Right atrium auricular region (tissue), 2 donors: Measurements from ENCODE around the gene JAG2. TPM values are rescaled to one million over a fixed set of nuclear protein-coding genes. Genes with fewer than 3 reads are reported as not detected.
"Not testable (repeated sequence)": the region's sequence is repeated elsewhere in the genome, so short reads cannot be mapped to it uniquely, and the experiment has no call there.

ENCODE experiments used
- DNase-seq: peaks from one replicate; pipeline ENCODE4 v3.0.0-alpha.2; 2019; ENCODE audit warnings: low spot score
- H3K27ac ChIP-seq, 2 donors: fragments of 200-600 bp; sonication (generic); 1 replicate in 1 of 2; 2 replicates in 1 of 2; pipeline ENCODE4 v1.5.1; 2016 to 2019
- H3K27me3 ChIP-seq, 2 donors: fragments of 200-600 bp; sonication (generic); one replicate each; pipeline versions ENCODE4 v1.5.1 to v1.6.0; 2017 to 2019
- H3K36me3 ChIP-seq: fragments of 200-600 bp; sonication (generic); one replicate; pipeline ENCODE4 v1.5.1; 2016
- H3K4me1 ChIP-seq, 2 donors: fragments of 200-600 bp; sonication (generic); one replicate each; pipeline versions ENCODE4 v1.5.1 to v1.6.0; 2017 to 2019
- H3K4me3 ChIP-seq, 2 donors: fragments of 200-600 bp; sonication (generic); 1 replicate in 1 of 2; 2 replicates in 1 of 2; pipeline ENCODE4 v1.5.1; 2017 to 2019; ENCODE audit warnings: mild to moderate bottlenecking in 1 of 2, moderate library complexity in 1 of 2
- H3K9me3 ChIP-seq, 2 donors: fragments of 200-600 bp; sonication (generic); one replicate each; pipeline ENCODE4 v1.5.1; 2019
- total RNA-seq, 2 donors: library from RNA; depleted of rRNA; stranded (reverse); fragments of >200 nt; gene quantifications; one replicate each; pipeline ENCODE4 v1.1.0, GENCODE V29; 2016
- TF ChIP-seq, protein P1 (sequence below), 2 donors: fragments of 200-600 bp; sonication (generic); IDR thresholded peaks; one replicate each; pipeline ENCODE4 v1.5.1; 2019; ENCODE audit warnings: antibody characterized with exemption in 2 of 2

The JAG2 gene
- total RNA-seq, 2 donors from 2014 or later = 14.5 to 17.3 TPM

DNA sequence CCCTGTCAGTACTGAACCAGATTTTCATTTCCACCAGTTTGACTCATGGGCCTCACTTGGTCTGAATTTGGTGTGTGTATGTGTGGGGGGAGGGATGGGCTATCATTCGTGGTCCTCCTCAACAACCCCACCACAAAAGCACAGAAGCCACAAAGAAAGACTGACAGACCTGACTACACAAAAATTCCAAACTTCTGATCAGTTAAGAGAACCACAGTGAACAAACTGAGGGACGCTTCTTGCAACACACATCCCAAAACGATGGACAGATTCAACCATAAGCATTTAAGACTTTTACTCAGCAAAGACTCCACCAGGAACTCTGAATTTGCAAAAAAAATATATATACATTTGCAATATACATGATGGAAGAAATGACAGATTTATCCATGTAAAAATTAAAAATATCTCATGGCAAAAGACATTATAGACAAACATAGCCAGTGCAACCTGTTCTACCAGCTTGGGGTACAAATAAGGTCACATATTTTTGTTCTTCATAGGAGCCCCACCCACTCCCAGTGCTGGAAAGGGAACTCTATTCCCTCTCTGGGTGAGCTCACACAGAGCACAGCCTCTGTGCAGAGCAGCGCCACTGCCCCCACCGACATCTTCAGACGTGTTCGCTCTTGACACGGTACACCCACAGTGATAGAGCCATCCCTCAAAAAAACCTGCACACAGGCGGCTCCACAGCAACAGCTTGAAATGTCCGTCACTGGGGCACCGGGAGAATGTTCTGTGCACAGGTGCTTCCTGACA, 49.7 kb downstream of the JAG2 start:
- H3K27me3 ChIP-seq = no peaks in the 10 kb centered on the region
- H3K36me3 ChIP-seq = no peaks in the 10 kb centered on the region
- no peak overlapping the region for H3K4me3 ChIP-seq
- no peak overlapping the region for H3K27ac ChIP-seq
- TF ChIP-seq, protein P1, sequence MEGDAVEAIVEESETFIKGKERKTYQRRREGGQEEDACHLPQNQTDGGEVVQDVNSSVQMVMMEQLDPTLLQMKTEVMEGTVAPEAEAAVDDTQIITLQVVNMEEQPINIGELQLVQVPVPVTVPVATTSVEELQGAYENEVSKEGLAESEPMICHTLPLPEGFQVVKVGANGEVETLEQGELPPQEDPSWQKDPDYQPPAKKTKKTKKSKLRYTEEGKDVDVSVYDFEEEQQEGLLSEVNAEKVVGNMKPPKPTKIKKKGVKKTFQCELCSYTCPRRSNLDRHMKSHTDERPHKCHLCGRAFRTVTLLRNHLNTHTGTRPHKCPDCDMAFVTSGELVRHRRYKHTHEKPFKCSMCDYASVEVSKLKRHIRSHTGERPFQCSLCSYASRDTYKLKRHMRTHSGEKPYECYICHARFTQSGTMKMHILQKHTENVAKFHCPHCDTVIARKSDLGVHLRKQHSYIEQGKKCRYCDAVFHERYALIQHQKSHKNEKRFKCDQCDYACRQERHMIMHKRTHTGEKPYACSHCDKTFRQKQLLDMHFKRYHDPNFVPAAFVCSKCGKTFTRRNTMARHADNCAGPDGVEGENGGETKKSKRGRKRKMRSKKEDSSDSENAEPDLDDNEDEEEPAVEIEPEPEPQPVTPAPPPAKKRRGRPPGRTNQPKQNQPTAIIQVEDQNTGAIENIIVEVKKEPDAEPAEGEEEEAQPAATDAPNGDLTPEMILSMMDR (IDR thresholded peaks at IDR 0.05) = no peak
- no peak for DNase-seq
- H3K4me1 ChIP-seq = no peaks in the 10 kb centered on the region
- peaks cover 0 to 28% of the 10 kb centered on the region in 2 donors for H3K9me3 ChIP-seq

DNA sequence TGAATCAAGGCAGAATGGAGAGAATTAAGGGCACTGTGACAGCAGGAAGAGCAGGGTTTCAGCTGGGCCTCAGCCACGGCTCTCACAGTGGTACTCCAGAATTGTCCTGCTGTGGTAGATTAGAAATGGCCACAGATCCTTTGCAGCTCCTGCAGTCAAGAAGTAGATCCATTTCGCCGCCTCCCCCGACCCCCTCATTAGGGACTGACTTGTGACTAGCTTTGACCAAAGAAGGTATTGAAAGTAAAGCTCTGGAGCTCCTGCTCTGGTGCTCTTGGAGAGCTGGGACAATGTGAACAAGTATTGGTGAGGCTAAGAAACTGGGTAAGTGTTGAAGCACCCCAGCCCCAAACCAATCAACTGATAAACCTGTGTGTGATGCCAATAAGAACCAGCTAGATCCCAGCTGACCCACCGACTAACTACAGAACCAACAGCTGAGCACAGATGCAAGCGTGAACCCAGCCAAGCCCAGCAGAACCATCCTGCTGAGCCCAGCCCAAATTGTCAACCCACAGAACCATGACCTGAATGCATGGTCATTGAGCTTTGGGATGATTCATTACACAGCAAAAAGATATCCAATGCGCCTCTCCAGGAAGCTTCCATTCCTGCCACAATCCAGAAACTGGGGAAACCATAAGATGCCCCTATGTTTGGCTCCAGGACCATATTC, 50.7 kb downstream of the JAG2 start:
- Histone ChIP-seq H3K36me3 (no peaks in the 10 kb centered on the region), H3K27me3 (no peaks in the 10 kb centered on the region), H3K9me3 (peaks cover 0 to 23% of the 10 kb centered on the region in 2 donors), H3K27ac (no peak overlapping the region), H3K4me3 (no peak overlapping the region), H3K4me1 (no peaks in the 10 kb centered on the region)
- TF ChIP-seq, protein P1 (IDR thresholded peaks at IDR 0.05) = no peak
- no peak for DNase-seq

DNA sequence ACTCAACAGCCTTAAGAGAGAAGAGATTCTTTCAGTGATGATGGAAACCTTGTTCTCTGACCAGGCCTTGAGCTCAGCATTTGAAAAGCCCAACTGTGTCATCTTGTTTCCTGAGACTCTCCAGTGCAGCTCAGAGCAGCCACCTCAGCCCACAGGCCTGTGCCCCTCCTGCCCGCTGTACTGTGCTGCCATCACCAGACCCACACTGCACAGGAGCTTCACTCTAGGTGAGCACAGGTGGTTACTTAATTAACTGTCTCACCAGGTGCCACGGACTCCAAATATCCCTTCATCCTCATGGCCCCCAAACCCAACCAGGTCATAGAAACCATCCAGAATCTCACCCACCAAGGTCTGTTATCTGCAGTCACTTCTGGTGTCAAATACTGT, 51.3 kb downstream of the JAG2 start:
- no peaks in the 10 kb centered on the region for H3K36me3 ChIP-seq
- DNase-seq = no peak
- H3K4me3 ChIP-seq = no peak overlapping the region
- TF ChIP-seq, protein P1 (IDR thresholded peaks at IDR 0.05) = no peak
- H3K9me3 ChIP-seq = peaks cover 0 to 17% of the 10 kb centered on the region in 2 donors
- no peaks in the 10 kb centered on the region for H3K27me3 ChIP-seq
- no peak overlapping the region for H3K27ac ChIP-seq
- no peaks in the 10 kb centered on the region for H3K4me1 ChIP-seq

DNA sequence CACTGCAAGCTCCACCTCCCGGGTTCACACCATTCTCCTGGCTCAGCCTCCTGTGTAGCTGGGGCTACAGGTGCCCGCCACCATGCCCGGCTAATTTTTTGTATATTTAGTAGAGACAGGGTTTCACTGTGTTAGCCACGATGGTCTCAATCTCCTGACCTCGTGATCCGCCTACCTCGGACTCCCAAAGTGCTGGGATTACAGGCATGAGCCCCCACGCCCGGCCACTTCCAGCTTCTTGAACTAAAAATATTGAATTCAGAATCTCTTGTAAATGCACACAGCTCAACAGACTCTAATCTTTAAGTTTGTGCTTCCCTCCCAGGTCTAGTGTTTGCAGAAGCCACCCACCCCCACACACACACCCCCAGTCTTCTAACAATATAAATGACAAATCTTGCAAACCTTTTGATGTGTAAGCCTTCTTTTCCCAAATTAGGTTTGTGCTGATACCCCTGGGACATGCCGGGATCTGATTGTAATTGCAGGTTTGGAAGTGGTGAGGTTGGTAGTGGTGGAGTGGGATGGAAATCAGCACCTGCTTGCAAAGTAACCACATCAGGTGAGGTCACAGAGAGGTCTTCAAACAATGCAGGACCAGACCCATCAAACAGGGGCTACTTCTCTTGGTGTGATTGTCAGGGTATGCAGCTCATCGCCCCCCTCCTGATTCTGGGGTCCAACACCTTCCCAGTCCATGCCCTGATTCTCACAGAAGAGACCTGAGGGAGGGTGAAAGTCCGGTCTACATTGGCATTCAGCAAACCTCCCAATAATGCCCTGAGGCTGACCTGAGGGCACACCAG, 51.9 kb downstream of the JAG2 start:
- TF ChIP-seq, protein P1 (IDR thresholded peaks at IDR 0.05) = no peak
- no peak for DNase-seq
- no peaks in the 10 kb centered on the region for H3K36me3 ChIP-seq
- H3K27ac ChIP-seq = no peak overlapping the region
- no peaks in the 10 kb centered on the region for H3K27me3 ChIP-seq
- no peak overlapping the region for H3K4me3 ChIP-seq
- peaks cover 0 to 11% of the 10 kb centered on the region in 2 donors for H3K9me3 ChIP-seq
- no peaks in the 10 kb centered on the region for H3K4me1 ChIP-seq

DNA sequence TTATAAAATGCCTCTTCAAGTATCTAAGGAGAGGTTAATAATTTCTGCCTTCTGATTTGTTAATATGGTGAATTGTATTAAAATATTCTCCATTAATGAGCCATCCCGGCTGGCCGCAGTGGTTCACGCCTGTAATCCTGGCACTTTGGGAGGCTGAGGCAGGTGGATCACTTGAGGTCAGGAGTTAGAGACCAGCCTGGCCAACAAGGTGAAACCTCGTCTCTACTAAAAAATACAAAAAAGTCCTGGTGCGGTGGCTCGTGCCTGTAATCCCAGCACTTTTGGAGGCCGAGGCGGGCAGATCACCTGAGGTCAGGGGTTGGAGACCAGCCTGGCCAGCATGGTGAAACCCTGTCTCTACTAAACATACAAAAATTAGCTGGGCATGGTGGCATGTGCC, 59.3 kb downstream of the JAG2 start:
- H3K4me1 ChIP-seq, H3K36me3 ChIP-seq, H3K27ac ChIP-seq, H3K27me3 ChIP-seq, H3K9me3 ChIP-seq, H3K4me3 ChIP-seq: not testable (repeated sequence)
- DNase-seq = peak; percentile 26

DNA sequence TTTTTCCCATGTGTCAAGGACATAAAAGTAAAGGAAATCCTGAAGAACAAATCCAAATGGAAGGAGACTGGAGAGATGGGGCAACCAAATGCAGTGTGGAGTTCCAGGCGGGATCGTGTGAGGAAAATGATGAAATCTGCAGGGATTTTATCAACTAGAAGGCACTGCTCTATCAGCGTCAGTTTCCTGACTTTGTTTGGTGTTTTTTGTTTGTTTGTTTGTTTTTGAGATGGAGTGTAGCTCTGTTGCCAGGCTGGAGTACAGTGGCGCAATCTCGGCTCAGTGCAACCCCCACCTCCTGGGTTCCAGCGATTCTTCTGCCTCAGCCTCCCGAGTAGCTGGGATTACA, 60.1 kb downstream of the JAG2 start:
- no peak overlapping the region for H3K4me3 ChIP-seq
- H3K27ac ChIP-seq = no peak overlapping the region
- no peaks in the 10 kb centered on the region for H3K27me3 ChIP-seq
- H3K4me1 ChIP-seq = no peaks in the 10 kb centered on the region
- H3K9me3 ChIP-seq = no peaks in the 10 kb centered on the region
- no peaks in the 10 kb centered on the region for H3K36me3 ChIP-seq
- TF ChIP-seq, protein P1 (IDR thresholded peaks at IDR 0.05) = no peak
- no peak for DNase-seq
